Measurements from ENCODE around the gene TMEM223. TPM values are rescaled to one million over a fixed set of nuclear protein-coding genes. Genes with fewer than 3 reads are reported as not detected.

Gene TMEM223
- total and polyA plus RNA-seq, 9 of the 15 experiments (the other 6 are each of a cell fraction or from before 2014, with no cell fraction given), result 5.9 to 34.5 (median 19.6) TPM

- TF ChIP-seq, protein P1, sequence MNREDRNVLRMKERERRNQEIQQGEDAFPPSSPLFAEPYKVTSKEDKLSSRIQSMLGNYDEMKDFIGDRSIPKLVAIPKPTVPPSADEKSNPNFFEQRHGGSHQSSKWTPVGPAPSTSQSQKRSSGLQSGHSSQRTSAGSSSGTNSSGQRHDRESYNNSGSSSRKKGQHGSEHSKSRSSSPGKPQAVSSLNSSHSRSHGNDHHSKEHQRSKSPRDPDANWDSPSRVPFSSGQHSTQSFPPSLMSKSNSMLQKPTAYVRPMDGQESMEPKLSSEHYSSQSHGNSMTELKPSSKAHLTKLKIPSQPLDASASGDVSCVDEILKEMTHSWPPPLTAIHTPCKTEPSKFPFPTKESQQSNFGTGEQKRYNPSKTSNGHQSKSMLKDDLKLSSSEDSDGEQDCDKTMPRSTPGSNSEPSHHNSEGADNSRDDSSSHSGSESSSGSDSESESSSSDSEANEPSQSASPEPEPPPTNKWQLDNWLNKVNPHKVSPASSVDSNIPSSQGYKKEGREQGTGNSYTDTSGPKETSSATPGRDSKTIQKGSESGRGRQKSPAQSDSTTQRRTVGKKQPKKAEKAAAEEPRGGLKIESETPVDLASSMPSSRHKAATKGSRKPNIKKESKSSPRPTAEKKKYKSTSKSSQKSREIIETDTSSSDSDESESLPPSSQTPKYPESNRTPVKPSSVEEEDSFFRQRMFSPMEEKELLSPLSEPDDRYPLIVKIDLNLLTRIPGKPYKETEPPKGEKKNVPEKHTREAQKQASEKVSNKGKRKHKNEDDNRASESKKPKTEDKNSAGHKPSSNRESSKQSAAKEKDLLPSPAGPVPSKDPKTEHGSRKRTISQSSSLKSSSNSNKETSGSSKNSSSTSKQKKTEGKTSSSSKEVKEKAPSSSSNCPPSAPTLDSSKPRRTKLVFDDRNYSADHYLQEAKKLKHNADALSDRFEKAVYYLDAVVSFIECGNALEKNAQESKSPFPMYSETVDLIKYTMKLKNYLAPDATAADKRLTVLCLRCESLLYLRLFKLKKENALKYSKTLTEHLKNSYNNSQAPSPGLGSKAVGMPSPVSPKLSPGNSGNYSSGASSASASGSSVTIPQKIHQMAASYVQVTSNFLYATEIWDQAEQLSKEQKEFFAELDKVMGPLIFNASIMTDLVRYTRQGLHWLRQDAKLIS (CRISPR knock-in tag; IDR thresholded peaks at IDR 0.05), result peak; percentile 72; the same call in 1 of the 2 replicates
- TF ChIP-seq ETS2 (tag; IDR thresholded peaks at IDR 0.05; ENCODE audit: borderline replicate concordance, poor library complexity, severe bottlenecking), result no peak
- TF ChIP-seq MYC (IDR thresholded peaks at IDR 0.05; ENCODE audit: low read depth, low read length), result no peak
- no peak; the same call in 1 of the 2 replicates for TF ChIP-seq MYC (CRISPR knock-in tag; IDR thresholded peaks at IDR 0.05; ENCODE audit: borderline replicate concordance, low read depth)
- TF ChIP-seq ZBTB5 (IDR thresholded peaks at IDR 0.05), result no peak
- peak; percentile 78 for TF ChIP-seq RBM22 (IDR thresholded peaks at IDR 0.05; ENCODE audit: low read depth, low read length, poor library complexity, severe bottlenecking)
- TF ChIP-seq ZNF695 (CRISPR knock-in tag; IDR thresholded peaks at IDR 0.05), result no peak
- no peak for TF ChIP-seq XRCC5 (IDR thresholded peaks at IDR 0.05; ENCODE audit: low read depth, low read length)
- TF ChIP-seq TCFL5 (CRISPR knock-in tag; conservative IDR thresholded peaks at IDR 0.05), result no peak
- TF ChIP-seq COPS2 (conservative IDR thresholded peaks at IDR 0.05), result no peak
- TF ChIP-seq, protein P2, sequence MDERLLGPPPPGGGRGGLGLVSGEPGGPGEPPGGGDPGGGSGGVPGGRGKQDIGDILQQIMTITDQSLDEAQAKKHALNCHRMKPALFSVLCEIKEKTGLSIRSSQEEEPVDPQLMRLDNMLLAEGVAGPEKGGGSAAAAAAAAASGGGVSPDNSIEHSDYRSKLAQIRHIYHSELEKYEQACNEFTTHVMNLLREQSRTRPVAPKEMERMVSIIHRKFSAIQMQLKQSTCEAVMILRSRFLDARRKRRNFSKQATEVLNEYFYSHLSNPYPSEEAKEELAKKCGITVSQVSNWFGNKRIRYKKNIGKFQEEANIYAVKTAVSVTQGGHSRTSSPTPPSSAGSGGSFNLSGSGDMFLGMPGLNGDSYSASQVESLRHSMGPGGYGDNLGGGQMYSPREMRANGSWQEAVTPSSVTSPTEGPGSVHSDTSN (CRISPR knock-in tag; IDR thresholded peaks at IDR 0.05; ENCODE audit: low read depth), result no peak
- TF ChIP-seq, protein P2 (tag; conservative IDR thresholded peaks at IDR 0.05; ENCODE audit: low read depth), result no peak
- no peak for TF ChIP-seq TBL1XR1 (IDR thresholded peaks at IDR 0.05; ENCODE audit: low read length in 2 of 2)
- TF ChIP-seq ZNF324 (CRISPR knock-in tag; IDR thresholded peaks at IDR 0.05), result no peak
- no peak for TF ChIP-seq BACH1 (tag; IDR thresholded peaks at IDR 0.05)
- peak; percentile 66; the same call in 1 of the 2 replicates for TF ChIP-seq RB1 (IDR thresholded peaks at IDR 0.05; ENCODE audit: low read depth)
- TF ChIP-seq TEAD4 (IDR thresholded peaks at IDR 0.05; ENCODE audit: low read length), result 0 out of 2 replicates have a peak, but pooled peaks have one; percentile 3
- no peak for TF ChIP-seq TEAD4 (CRISPR knock-in tag; IDR thresholded peaks at IDR 0.05; ENCODE audit: borderline replicate concordance)
- TF ChIP-seq, protein P3, sequence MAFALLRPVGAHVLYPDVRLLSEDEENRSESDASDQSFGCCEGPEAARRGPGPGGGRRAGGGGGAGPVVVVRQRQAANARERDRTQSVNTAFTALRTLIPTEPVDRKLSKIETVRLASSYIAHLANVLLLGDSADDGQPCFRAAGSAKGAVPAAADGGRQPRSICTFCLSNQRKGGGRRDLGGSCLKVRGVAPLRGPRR (CRISPR knock-in tag; IDR thresholded peaks at IDR 0.05), result no peak
- TF ChIP-seq RAD51 (IDR thresholded peaks at IDR 0.05; ENCODE audit: borderline replicate concordance, low read depth), result no peak
Observed at GRCh38 chr11:62791501-62792201, at the start of gene TMEM223 (continued).

Measured in K562 (cell line).